ENCODE results near the gene HOXA6.

Gene HOXA6

GRCh38 chr7:27107391-27108381 lies 39.9 kb downstream of the HOXA6 start:
- no peak for DNase-seq

GRCh38 chr7:27106901-27107240 lies 40.7 kb downstream of the HOXA6 start:
- DNase-seq, result no peak

GRCh38 chr7:27106181-27106900 lies 41.2 kb downstream of the HOXA6 start:
- DNase-seq, result no peak

GRCh38 chr7:27105301-27106031 lies 42.1 kb downstream of the HOXA6 start:
- no peak for DNase-seq

- no peak for DNase-seq
Observed at GRCh38 chr7:27104341-27105058, 43.1 kb downstream of the HOXA6 start.

- DNase-seq, result no peak
Observed at GRCh38 chr7:27103489-27104226, 43.9 kb downstream of the HOXA6 start.

- no peak for DNase-seq
Observed at GRCh38 chr7:27102581-27103442, 44.8 kb downstream of the HOXA6 start, which contains the start of gene HOXA2. HOXA2 (minus strand) TSS chr7:27102683; CDS start chr7:27102500, 183 bp downstream.

- no peak for DNase-seq
Observed at GRCh38 chr7:27101957-27102580, 45.5 kb downstream of the HOXA6 start.

- DNase-seq, result no peak
Observed at GRCh38 chr7:27101171-27101956, 46.2 kb downstream of the HOXA6 start.

- no peak for DNase-seq
Observed at GRCh38 chr7:27100694-27101170, 46.8 kb downstream of the HOXA6 start.

- no peak for DNase-seq
Observed at GRCh38 chr7:27099453-27100370, 47.9 kb downstream of the HOXA6 start.

GRCh38 chr7:27098578-27099451 lies 48.8 kb downstream of the HOXA6 start:
- no peak for DNase-seq

- DNase-seq, result peak in 1 of 2 donors; percentile 23
Observed at GRCh38 chr7:27097686-27098577, 49.6 kb downstream of the HOXA6 start.

GRCh38 chr7:27096768-27097514 lies 50.6 kb downstream of the HOXA6 start:
- peak; percentile 89 to 93 for DNase-seq
